ENCODE data around the gene PLA2G15. TPM values are rescaled to one million over a fixed set of nuclear protein-coding genes. Genes with fewer than 3 reads are reported as not detected.

PLA2G15 gene
- total RNA-seq, 1 donor from 2014 or later = 13.6 TPM

GRCh38 chr16:68214726-68215125 lies 30.4 kb upstream of the PLA2G15 start:
- no peaks in the 10 kb centered on the region for H3K4me1 Mint-ChIP-seq
- DNase-seq (ENCODE audit: low read depth, low spot score) = no peak
- H3K36me3 Mint-ChIP-seq (ENCODE audit: low read depth) = no peaks in the 10 kb centered on the region
- TF ChIP-seq CTCF (conservative IDR thresholded peaks at IDR 0.05) = no peak
- H3K27ac Mint-ChIP-seq (ENCODE audit: unreplicated experiment) = no peak overlapping the region
- H3K9me3 Mint-ChIP-seq = no peaks in the 10 kb centered on the region
- no peak overlapping the region for H3K4me3 Mint-ChIP-seq
- no peaks in the 10 kb centered on the region for H3K27me3 Mint-ChIP-seq (ENCODE audit: low read depth)

GRCh38 chr16:68215302-68215701 lies 29.9 kb upstream of the PLA2G15 start:
- no peak for DNase-seq (ENCODE audit: low read depth, low spot score)
- no peak overlapping the region for H3K4me3 Mint-ChIP-seq
- H3K9me3 Mint-ChIP-seq = no peaks in the 10 kb centered on the region
- H3K27ac Mint-ChIP-seq (ENCODE audit: unreplicated experiment) = peak overlapping the region; percentile 38
- no peaks in the 10 kb centered on the region for H3K27me3 Mint-ChIP-seq (ENCODE audit: low read depth)
- peaks cover 5% of the 10 kb centered on the region for H3K4me1 Mint-ChIP-seq
- TF ChIP-seq CTCF (conservative IDR thresholded peaks at IDR 0.05) = no peak
- no peaks in the 10 kb centered on the region for H3K36me3 Mint-ChIP-seq (ENCODE audit: low read depth)

GRCh38 chr16:68216240-68216639 lies 28.9 kb upstream of the PLA2G15 start:
- H3K4me3 Mint-ChIP-seq = no peak overlapping the region
- no peaks in the 10 kb centered on the region for H3K36me3 Mint-ChIP-seq (ENCODE audit: low read depth)
- no peak for DNase-seq (ENCODE audit: low read depth, low spot score)
- H3K4me1 Mint-ChIP-seq = peaks cover 12% of the 10 kb centered on the region
- no peak overlapping the region for H3K27ac Mint-ChIP-seq (ENCODE audit: unreplicated experiment)
- no peaks in the 10 kb centered on the region for H3K9me3 Mint-ChIP-seq
- no peak for TF ChIP-seq CTCF (conservative IDR thresholded peaks at IDR 0.05)
- H3K27me3 Mint-ChIP-seq (ENCODE audit: low read depth) = no peaks in the 10 kb centered on the region

GRCh38 chr16:68217506-68217905 lies 27.7 kb upstream of the PLA2G15 start:
- TF ChIP-seq CTCF (conservative IDR thresholded peaks at IDR 0.05) = no peak
- Mint-ChIP-seq H3K27ac (ENCODE audit: unreplicated experiment) (no peak overlapping the region), H3K36me3 (ENCODE audit: low read depth) (no peaks in the 10 kb centered on the region), H3K4me1 (peaks cover 16% of the 10 kb centered on the region), H3K27me3 (ENCODE audit: low read depth) (no peaks in the 10 kb centered on the region), H3K4me3 (no peak overlapping the region), H3K9me3 (no peaks in the 10 kb centered on the region)
- DNase-seq (ENCODE audit: low read depth, low spot score) = no peak

- Mint-ChIP-seq H3K4me1 (peaks cover 16% of the 10 kb centered on the region), H3K27ac (ENCODE audit: unreplicated experiment) (peak overlapping the region; percentile 92), H3K4me3 (peak overlapping the region; percentile 44), H3K27me3 (ENCODE audit: low read depth) (no peaks in the 10 kb centered on the region), H3K36me3 (ENCODE audit: low read depth) (no peaks in the 10 kb centered on the region), H3K9me3 (no peaks in the 10 kb centered on the region)
- DNase-seq (ENCODE audit: low read depth, low spot score) = no peak
- no peak for TF ChIP-seq CTCF (conservative IDR thresholded peaks at IDR 0.05)
These were observed 25.3 kb upstream of the PLA2G15 start for GRCh38 chr16:68219725-68220351.

Data from neural crest cell (in vitro differentiated cells).